Mesendoderm (in vitro differentiated cells): ENCODE data around the gene SNX30.
A peak's percentile ranks its signal among the peaks of the same experiment; 100 is the strongest.

Experiments
- DNase-seq: peaks from one replicate; pipeline ENCODE4 v3.0.0; 2013
- H2AK5ac ChIP-seq: 2 replicates; pipeline ENCODE4 v1.6.1; 2013; ENCODE audit warnings: low read length, inconsistent platforms
- H2BK120ac ChIP-seq: 2 replicates; pipeline ENCODE4 v1.6.1; 2013; ENCODE audit warnings: low read depth, mild to moderate bottlenecking, low read length, moderate library complexity, mixed read lengths
- H2BK15ac ChIP-seq: replicated peaks from 2 replicates; pipeline ENCODE4 v1.6.1; 2013; ENCODE audit warnings: low read depth, mild to moderate bottlenecking, moderate library complexity
- H2BK5ac ChIP-seq: 2 replicates; pipeline ENCODE4 v1.6.1; 2013; ENCODE audit warnings: low read length, inconsistent platforms
- H3K18ac ChIP-seq: 2 replicates; pipeline ENCODE4 v1.6.1; 2013; ENCODE audit warnings: mild to moderate bottlenecking, low read length, mixed read lengths
- H3K23ac ChIP-seq: one replicate; pipeline ENCODE4 v1.6.1; 2013; ENCODE audit warnings: low read length
- H3K27ac ChIP-seq: 2 replicates; pipeline ENCODE4 v1.5.1; 2013; ENCODE audit warnings: low read depth, mild to moderate bottlenecking, inconsistent platforms, low read length, moderate library complexity
- H3K27me3 ChIP-seq: 2 replicates; pipeline ENCODE4 v1.6.1; 2013; ENCODE audit warnings: low read length, control low read depth, mild to moderate bottlenecking, inconsistent platforms; ENCODE audit not compliant: insufficient read depth, poor library complexity
- H3K36me3 ChIP-seq: 2 replicates; pipeline ENCODE4 v1.6.1; 2013; ENCODE audit warnings: low read length, inconsistent platforms; ENCODE audit not compliant: control insufficient read depth, insufficient read depth
- H3K4ac ChIP-seq: one replicate; pipeline ENCODE4 v1.6.1; 2013; ENCODE audit warnings: low read depth, mild to moderate bottlenecking, low read length, moderate library complexity
- H3K4me1 ChIP-seq: 2 replicates; pipeline ENCODE4 v1.6.1; 2013; ENCODE audit warnings: low read depth, low read length, inconsistent platforms; ENCODE audit not compliant: control insufficient read depth
- H3K4me2 ChIP-seq: 2 replicates; pipeline ENCODE4 v1.6.1; 2013; ENCODE audit warnings: low read length
- H3K4me3 ChIP-seq: 2 replicates; pipeline ENCODE4 v1.5.1; 2013; ENCODE audit warnings: mild to moderate bottlenecking, low read length
- H3K56ac ChIP-seq: one replicate; pipeline ENCODE4 v1.6.1; 2013; ENCODE audit warnings: low read length
- H3K79me1 ChIP-seq: 2 replicates; pipeline ENCODE4 v1.6.1; 2013; ENCODE audit warnings: low read length, inconsistent platforms
- H3K79me2 ChIP-seq: 2 replicates; pipeline ENCODE4 v1.6.1; 2013; ENCODE audit warnings: mild to moderate bottlenecking, low read length; ENCODE audit not compliant: control insufficient read depth, insufficient read depth
- H3K9ac ChIP-seq: 2 replicates; pipeline ENCODE4 v1.6.1; 2013; ENCODE audit warnings: low read length, inconsistent platforms
- H4K5ac ChIP-seq: one replicate; pipeline ENCODE4 v1.6.1; 2013; ENCODE audit warnings: low read length
- H4K8ac ChIP-seq: one replicate; pipeline ENCODE4 v1.6.1; 2013; ENCODE audit warnings: low read depth, mild to moderate bottlenecking, control low read depth, low read length, moderate library complexity
- WGBS: extraction: QIAGEN DNeasy Blood & Tissue Kit; methylation state at CpG from one replicate; pipeline ENCODE4 v1.1.7; 2013; ENCODE audit warnings: low lambda C conversion rate, missing lambda C conversion rate; ENCODE audit not compliant: insufficient coverage; ENCODE audit errors: extremely low coverage; 5-methylcytosine and 5-hydroxymethylcytosine counted together

SNX30 gene

GRCh38 chr9:112765281-112765680 lies 14.7 kb downstream of the SNX30 start:
- H3K79me2 ChIP-seq, result no peaks in the 10 kb centered on the region

GRCh38 chr9:112771359-112772214 lies 21.0 kb downstream of the SNX30 start:
- Histone ChIP-seq H4K8ac (no peak overlapping the region), H3K79me1 (no peaks in the 10 kb centered on the region), H4K5ac (no peak overlapping the region), H3K56ac (no peak overlapping the region), H3K27me3 (no peaks in the 10 kb centered on the region), H3K9ac (no peak overlapping the region), H3K23ac (no peak overlapping the region), H2AK5ac (no peak overlapping the region), H3K79me2 (no peaks in the 10 kb centered on the region), H3K36me3 (no peaks in the 10 kb centered on the region), H2BK15ac (no peak overlapping the region), H2BK5ac (no peak overlapping the region), H3K4me3 (no peak overlapping the region), H3K4me1 (peaks cover 4% of the 10 kb centered on the region), H3K4ac (no peak overlapping the region), H3K27ac (no peak overlapping the region), H2BK120ac (no peak overlapping the region), H3K4me2 (no peak overlapping the region), H3K18ac (no peak overlapping the region)
- 100% methylated on average over 1 of the region's 8 CpGs for WGBS
- DNase-seq, result no peak

More at GRCh38 chr9:112765281-112765680, 14.7 kb downstream of the SNX30 start:
- Histone ChIP-seq H3K9ac (no peak overlapping the region), H3K4ac (no peak overlapping the region), H4K5ac (no peak overlapping the region), H3K4me2 (no peak overlapping the region), H3K36me3 (no peaks in the 10 kb centered on the region), H3K23ac (no peak overlapping the region), H3K56ac (no peak overlapping the region), H3K27ac (no peak overlapping the region), H2BK15ac (no peak overlapping the region), H3K4me1 (peaks cover 3% of the 10 kb centered on the region), H2AK5ac (no peak overlapping the region), H2BK120ac (no peak overlapping the region), H3K18ac (no peak overlapping the region), H3K27me3 (no peaks in the 10 kb centered on the region), H3K4me3 (no peak overlapping the region), H3K79me1 (no peaks in the 10 kb centered on the region), H2BK5ac (no peak overlapping the region), H4K8ac (no peak overlapping the region)
- DNase-seq, result no peak
- WGBS, result no CpG with 5 or more reads among the region's 1 CpG

- Histone ChIP-seq H3K4ac (no peak overlapping the region), H3K4me2 (no peak overlapping the region), H3K4me1 (peaks cover 4% of the 10 kb centered on the region), H2AK5ac (no peak overlapping the region), H3K18ac (no peak overlapping the region), H2BK5ac (no peak overlapping the region), H4K5ac (no peak overlapping the region), H3K27me3 (no peaks in the 10 kb centered on the region), H3K23ac (no peak overlapping the region), H3K79me2 (no peaks in the 10 kb centered on the region), H2BK120ac (no peak overlapping the region), H3K9ac (no peak overlapping the region), H4K8ac (no peak overlapping the region), H2BK15ac (no peak overlapping the region), H3K79me1 (no peaks in the 10 kb centered on the region), H3K36me3 (no peaks in the 10 kb centered on the region), H3K27ac (no peak overlapping the region), H3K56ac (no peak overlapping the region), H3K4me3 (no peak overlapping the region)
- WGBS, result no CpG with 5 or more reads among the region's 2 CpGs
- DNase-seq, result peak; percentile 38
These were observed 21.6 kb downstream of the SNX30 start for GRCh38 chr9:112772215-112772509.

GRCh38 chr9:112772551-112772950 lies 22.0 kb downstream of the SNX30 start:
- no peak overlapping the region for H3K27ac ChIP-seq
- no peak overlapping the region for H3K23ac ChIP-seq
- H3K36me3 ChIP-seq, result no peaks in the 10 kb centered on the region
- H3K4me3 ChIP-seq, result no peak overlapping the region
- no peaks in the 10 kb centered on the region for H3K27me3 ChIP-seq
- no peak overlapping the region for H4K8ac ChIP-seq
- H2BK5ac ChIP-seq, result no peak overlapping the region
- H3K4me2 ChIP-seq, result no peak overlapping the region
- H2BK15ac ChIP-seq, result no peak overlapping the region
- no CpG with 5 or more reads among the region's 4 CpGs for WGBS
- DNase-seq, result no peak
- no peak overlapping the region for H3K9ac ChIP-seq
- H3K79me1 ChIP-seq, result no peaks in the 10 kb centered on the region
- H3K79me2 ChIP-seq, result no peaks in the 10 kb centered on the region
- no peak overlapping the region for H2BK120ac ChIP-seq
- no peak overlapping the region for H3K4ac ChIP-seq
- H4K5ac ChIP-seq, result no peak overlapping the region
- H3K56ac ChIP-seq, result no peak overlapping the region
- H2AK5ac ChIP-seq, result no peak overlapping the region
- peaks cover 4% of the 10 kb centered on the region for H3K4me1 ChIP-seq
- no peak overlapping the region for H3K18ac ChIP-seq

GRCh38 chr9:112774006-112774996 lies 23.7 kb downstream of the SNX30 start:
- H2BK120ac ChIP-seq, result no peak overlapping the region
- H3K56ac ChIP-seq, result no peak overlapping the region
- no peak overlapping the region for H3K4me2 ChIP-seq
- no CpG with 5 or more reads among the region's 9 CpGs for WGBS
- no peak overlapping the region for H4K5ac ChIP-seq
- no peak overlapping the region for H4K8ac ChIP-seq
- no peaks in the 10 kb centered on the region for H3K36me3 ChIP-seq
- no peak overlapping the region for H3K23ac ChIP-seq
- no peak overlapping the region for H3K27ac ChIP-seq
- no peak overlapping the region for H3K18ac ChIP-seq
- DNase-seq, result no peak
- H2BK15ac ChIP-seq, result no peak overlapping the region
- no peak overlapping the region for H3K9ac ChIP-seq
- no peak overlapping the region for H2AK5ac ChIP-seq
- no peak overlapping the region for H2BK5ac ChIP-seq
- no peaks in the 10 kb centered on the region for H3K27me3 ChIP-seq
- H3K79me1 ChIP-seq, result no peaks in the 10 kb centered on the region
- no peak overlapping the region for H3K4ac ChIP-seq
- no peak overlapping the region for H3K4me3 ChIP-seq
- no peaks in the 10 kb centered on the region for H3K79me2 ChIP-seq
- H3K4me1 ChIP-seq, result peaks cover 4% of the 10 kb centered on the region
